ENCODE measurements around the gene MAML3.

DNA sequence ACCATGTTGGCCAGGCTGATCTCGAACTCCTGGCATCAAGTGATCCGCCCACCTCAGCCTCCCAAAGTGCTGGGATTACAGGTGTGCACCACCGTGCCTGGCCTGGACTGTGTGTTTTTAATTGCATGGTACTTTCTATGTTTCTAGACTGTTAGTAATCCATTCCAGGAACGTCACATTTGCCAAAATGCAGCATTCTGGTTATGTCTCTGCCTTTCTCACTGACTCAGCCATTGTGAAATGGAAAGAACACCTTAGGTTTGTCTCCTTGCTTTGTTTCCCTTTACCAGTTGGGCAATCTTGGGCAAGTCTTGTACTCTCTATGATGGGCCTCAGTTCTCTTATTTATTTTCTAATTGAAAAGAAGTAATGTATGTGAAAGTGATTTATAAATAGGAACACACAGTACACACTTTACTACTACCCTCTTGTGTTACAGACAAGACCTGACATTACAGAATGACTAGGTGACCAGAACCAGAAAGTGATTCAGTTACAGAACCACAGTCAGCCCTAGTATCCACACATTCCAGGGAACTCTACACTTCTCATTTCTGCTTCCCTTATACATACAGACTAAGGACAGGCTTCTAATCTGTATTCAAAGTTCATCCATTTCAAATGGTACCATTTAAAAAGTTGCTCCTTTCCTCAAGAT is 301.2 kb downstream of the MAML3 start:
- TF ChIP-seq TAF1 (IDR thresholded peaks at IDR 0.05; ENCODE audit: low read depth): no peak
- no peak for TF ChIP-seq REST (IDR thresholded peaks at IDR 0.05; ENCODE audit: low read depth)
- TF ChIP-seq RAD21 (IDR thresholded peaks at IDR 0.05; ENCODE audit: low read depth): no peak
- no peak for TF ChIP-seq EP300 (IDR thresholded peaks at IDR 0.05; ENCODE audit: borderline replicate concordance)
- TF ChIP-seq EGR1 (IDR thresholded peaks at IDR 0.05): no peak

Measured in Ishikawa (cell line).